Measurements from ENCODE around the gene TMC6.

TMC6 gene

DNA sequence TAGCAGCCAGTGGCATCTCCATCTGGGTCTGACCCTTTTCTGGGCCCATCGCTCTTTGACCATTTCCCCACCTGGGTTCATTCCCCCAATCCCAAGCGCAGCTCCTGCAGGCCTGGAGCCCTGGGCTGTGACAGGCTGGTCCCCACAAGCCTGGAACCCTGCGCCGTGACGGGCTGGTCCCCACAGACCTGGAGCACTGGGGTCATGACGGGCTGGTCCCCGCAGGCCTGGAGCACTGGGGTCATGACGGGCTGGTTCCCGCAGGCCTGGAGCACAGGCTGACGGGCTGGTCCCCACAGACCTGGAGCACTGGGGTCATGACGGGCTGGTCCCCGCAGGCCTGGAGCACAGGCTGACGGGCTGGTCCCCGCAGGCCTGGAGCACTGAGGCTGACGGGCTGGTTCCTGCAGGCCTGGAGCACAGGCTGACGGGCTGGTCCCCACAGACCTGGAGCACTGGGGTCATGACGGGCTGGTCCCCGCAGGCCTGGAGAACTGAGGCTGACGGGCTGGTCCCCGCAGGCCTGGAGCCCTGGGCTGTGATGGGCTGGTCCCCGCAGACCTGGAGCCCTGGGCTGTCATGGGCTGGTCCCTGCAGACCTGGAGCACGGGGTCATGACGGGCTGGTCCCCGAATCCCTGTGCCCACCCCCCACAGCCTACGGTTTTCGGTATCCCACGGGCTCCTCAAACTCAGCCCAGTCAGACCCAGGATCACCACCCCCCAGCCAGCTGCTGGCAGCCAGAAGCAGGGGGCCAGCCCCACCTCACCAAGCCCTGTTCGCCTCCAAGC, 16.6 kb downstream of the TMC6 start:
- no peak for DNase-seq (ENCODE audit: low read depth in 4 of 4, low spot score in 1 of 4)

DNA sequence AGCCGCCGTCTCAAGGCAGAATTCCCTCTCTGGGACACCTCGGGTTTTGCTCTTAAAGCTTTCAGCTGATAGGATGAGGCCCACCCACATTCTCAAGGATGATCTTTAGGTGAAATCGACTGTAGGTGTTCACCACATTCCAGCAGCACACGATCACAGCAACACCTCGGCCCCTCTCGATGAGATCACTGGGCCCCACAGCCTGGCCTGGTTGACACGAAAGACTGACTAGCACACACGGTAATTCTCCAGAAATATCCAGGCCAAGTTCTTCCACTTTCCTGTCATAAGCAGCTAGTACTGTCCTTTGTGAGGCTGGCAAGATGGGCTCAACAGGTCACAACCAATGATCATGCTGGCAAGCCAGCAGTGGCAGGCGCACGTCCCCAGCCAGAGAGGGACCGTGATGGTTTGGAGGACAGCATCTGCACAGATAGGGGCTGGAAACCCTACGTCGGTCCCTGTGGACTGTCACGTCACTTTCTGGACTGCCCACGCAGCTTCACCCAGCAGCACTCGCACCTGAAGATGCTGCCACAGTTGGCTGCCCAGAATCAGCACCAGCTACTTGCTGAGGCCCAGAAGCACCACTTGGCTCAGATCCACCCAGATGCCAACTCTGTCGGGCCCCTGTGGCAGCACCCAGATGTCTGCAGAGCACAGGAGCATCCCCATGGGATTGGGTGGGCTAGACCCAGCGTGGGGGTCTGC, 17.4 kb downstream of the TMC6 start:
- no peak for DNase-seq (ENCODE audit: low read depth in 4 of 4, low spot score in 1 of 4)

DNA sequence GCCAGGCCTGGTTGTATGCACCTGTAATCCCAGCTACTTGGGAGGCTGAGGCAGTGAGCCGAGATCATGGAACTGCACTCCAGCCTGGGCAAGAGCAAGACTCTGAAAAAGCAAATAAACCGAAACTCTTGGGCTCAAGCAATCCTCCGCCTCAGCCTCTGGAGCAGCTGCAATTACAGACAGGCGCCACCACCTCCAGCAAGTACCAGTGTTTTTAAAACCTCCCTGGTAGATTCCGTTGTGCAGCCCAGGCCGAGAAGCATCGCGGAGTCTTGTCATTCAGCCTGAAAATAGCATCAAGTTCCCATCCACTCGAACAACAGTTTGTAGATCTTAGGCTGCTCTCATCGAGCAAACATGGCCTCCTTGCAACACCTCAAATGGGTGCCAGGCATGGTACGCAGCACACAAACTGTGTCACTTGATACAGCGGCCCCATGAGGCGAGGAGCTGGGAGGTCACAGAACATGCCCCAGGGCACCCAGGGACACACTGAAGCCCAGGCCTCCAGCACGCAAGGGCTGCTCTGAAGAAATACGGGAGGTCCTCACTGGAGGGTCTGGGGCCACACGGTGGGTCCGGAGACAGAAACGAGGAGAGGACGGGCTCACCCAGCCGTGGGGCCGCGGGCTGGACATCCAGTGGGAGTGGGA, 18.1 kb downstream of the TMC6 start:
- no peak for DNase-seq (ENCODE audit: low read depth in 4 of 4, low spot score in 1 of 4)

GRCh38 chr17:78109489-78109761, 19.1 kb downstream of the TMC6 start:
- DNase-seq (ENCODE audit: low read depth in 4 of 4, low spot score in 1 of 4), result no peak

DNA sequence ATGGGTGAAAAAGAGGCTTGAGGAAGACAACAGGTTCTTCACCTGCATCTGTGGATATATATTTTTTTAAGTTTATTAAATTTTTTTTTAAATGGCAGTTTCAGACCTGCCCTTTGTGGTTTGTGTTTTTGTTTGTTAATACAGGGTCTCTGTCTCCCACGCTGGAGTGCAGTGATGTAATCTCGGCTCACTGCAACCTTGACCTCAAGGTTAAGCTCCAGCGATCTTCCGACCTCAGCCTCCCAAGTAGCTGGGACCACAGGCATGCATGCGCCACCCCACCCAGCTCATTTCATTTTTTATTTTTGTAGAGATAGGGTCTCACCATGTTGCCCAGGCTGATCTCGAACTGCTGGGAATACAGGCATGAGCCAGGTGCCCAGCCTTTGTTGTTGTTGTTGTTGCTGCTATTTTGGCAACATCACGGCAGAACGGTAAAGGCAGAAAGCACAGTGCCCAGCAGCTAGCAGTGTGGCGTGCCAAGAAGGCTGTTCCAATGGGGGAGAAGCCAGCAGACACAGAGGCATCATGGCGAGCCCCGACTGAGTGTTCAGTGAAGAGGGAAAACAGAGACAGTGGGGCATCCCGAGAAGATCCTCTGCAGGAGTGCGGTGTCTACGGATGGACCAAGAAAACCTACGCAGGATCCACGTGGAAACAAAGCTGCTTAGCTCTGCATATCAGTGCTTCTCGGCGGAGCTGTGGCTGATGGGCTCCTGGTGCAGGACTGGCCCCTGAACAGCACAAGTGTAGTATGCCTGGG, 19.6 kb downstream of the TMC6 start:
- DNase-seq (ENCODE audit: low read depth in 4 of 4, low spot score in 1 of 4), result no peak

DNA sequence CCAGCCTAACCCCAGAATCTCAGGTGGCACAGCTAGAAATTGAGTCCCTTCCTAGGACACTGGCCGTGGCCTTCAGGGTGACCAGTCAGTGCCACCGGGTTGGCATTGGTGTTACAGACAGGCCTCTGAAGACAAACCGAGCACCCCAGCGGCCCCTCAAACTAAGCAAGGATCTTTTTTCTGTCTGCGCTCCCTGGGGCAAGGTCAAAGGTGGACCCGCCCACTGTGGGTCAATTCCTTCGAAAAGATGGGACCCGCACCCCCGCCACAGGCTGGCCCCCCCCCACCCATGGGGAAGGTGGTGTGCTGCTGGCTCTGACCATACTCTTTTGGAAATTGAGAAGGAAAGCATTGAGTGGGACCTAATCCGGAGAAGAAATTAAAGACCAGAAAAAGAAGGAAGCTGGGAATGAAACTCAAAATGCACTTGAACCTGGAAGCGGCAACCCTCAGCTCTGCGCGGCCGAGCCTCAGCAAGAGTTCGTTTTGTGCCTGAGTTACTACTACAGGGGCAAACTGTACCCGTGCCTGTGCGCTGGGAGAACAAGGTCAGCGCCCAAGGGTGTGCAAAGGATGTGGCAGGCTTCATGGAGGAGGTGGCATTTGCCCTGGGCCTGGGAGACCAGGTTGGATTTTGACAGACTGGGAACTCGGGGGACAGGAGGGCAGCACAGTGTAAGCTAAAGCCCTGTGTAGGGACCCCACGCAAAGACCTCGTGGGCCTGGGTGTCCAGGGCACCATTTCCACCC, 20.4 kb downstream of the TMC6 start:
- DNase-seq (ENCODE audit: low read depth in 4 of 4, low spot score in 1 of 4), result no peak

GRCh38 chr17:78107457-78107856, 21.1 kb downstream of the TMC6 start:
- no peak for DNase-seq (ENCODE audit: low read depth in 4 of 4, low spot score in 1 of 4)

DNA sequence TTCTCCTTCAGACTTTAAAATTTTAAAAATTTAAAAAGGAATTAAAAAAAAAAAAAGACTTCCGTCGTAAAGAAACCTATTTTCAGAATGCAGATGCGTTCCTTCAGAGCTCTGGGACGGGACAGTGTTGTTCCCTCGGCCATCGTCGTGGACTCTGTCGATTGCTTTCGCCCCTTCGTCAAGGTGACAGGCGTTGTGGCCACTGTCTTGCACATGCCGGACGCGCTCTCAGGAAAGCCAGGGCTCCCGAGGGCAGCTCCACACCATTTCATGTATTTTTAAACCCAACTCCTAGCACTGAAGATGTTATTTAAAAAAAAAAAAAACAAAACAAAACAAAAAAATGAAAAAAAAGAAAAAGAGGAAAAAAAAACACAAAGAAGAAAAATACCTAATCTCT, 22.3 kb downstream of the TMC6 start:
- no peak for DNase-seq (ENCODE audit: low read depth in 4 of 4, low spot score in 1 of 4)

DNA sequence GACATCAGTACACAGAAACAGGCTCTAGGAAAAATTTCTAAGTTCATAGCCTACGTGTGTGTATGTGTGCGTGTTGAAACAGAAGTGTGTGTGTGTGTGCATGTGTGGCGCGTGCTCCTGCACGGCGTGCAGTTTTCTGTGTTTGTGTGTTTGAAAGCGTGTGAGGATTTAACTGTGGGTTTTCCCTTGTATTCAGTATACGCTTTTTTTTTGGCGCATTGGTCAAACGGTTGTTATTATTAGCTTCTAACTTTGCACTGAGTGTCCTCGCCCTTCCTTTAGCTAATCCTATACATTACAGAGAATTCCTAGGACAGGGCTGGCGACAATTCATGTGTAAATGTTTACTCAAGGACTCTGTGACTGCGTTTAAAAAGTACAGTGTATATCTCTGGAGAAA, 23.0 kb downstream of the TMC6 start:
- DNase-seq (ENCODE audit: low read depth in 4 of 4, low spot score in 1 of 4), result no peak

DNA sequence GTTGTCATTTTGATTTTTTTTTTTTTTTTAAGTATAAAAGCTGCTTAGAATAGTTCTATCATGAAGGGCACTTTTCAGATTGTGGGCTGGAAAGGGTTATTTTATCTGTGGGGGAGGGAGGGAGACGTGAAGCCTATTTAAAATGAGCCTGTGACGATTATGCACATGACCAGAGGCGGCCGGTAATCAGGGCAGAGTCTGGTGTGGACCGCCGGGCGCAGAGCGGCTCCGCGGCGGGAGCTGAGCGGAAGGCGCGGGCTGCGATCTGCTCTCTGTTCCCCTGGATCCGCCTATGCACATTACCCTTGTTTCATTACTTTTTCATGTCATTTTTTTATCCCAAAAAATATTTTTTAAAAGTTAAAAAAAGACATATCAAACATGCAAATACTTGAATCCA, 23.5 kb downstream of the TMC6 start:
- no peak for DNase-seq (ENCODE audit: low read depth in 4 of 4, low spot score in 1 of 4)

- no peak for DNase-seq (ENCODE audit: low read depth in 4 of 4, low spot score in 1 of 4)
These were observed 24.0 kb downstream of the TMC6 start for GRCh38 chr17:78104540-78104941.

DNA sequence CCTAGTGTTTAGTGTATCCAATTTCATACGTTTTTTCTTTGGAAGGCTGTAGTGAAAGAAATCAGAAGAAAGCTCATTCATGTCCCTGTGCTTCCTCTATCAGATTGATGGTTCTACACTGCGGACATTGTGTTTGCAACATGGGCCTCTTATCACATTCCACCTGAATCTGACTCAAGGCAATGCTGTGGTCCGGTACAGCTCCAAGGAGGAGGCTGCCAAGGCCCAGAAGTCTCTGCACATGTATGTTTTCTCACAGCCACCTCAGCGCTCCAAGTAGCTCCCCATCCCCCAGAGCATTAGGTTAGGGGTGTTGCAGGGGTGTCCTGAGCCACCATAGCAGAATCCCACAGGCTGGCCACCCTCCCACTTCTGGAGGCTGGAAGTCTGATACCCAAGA, 25.2 kb downstream of the TMC6 start:
- DNase-seq (ENCODE audit: low read depth in 4 of 4, low spot score in 1 of 4), result no peak

GRCh38 chr17:78101542-78101941, 27.0 kb downstream of the TMC6 start:
- no peak for DNase-seq (ENCODE audit: low read depth in 4 of 4, low spot score in 1 of 4)

GRCh38 chr17:78101112-78101511, 27.4 kb downstream of the TMC6 start:
- DNase-seq (ENCODE audit: low read depth in 4 of 4, low spot score in 1 of 4), result no peak

GRCh38 chr17:78096093-78096492, 32.5 kb downstream of the TMC6 start:
- DNase-seq (ENCODE audit: low read depth in 4 of 4, low spot score in 1 of 4), result no peak

GRCh38 chr17:78095035-78095434, 33.5 kb downstream of the TMC6 start:
- DNase-seq (ENCODE audit: low read depth in 4 of 4, low spot score in 1 of 4), result no peak

DNA sequence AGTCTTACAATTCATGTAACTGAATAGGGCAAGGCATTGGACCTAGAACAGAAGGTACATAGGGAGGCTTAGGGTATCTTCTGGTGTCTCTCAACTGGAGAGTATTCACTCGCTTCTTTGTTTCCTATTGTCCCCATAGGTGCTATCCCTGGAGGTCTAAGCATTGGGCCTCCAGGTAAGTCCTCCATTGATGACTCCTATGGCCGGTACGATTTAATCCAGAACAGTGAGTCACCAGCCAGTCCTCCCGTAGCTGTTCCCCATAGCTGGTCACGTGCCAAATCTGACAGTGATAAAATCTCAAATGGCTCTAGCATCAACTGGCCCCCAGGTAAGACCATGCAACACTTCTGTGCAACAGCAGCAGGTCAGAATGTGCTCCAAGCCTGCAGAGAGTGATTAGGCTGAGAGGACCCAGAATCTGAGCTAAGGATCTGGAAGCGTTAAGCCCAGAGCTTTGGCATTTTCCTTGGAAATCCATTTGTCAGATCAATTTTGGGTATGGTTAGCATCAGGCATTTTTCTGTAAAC, 35.7 kb downstream of the TMC6 start:
- no peak for DNase-seq (ENCODE audit: low read depth in 4 of 4, low spot score in 1 of 4)

- DNase-seq (ENCODE audit: low read depth in 4 of 4, low spot score in 1 of 4), result no peak
These were observed 38.8 kb downstream of the TMC6 start for GRCh38 chr17:78089576-78090281.

GRCh38 chr17:78088529-78088928, 40.0 kb downstream of the TMC6 start:
- no peak for DNase-seq (ENCODE audit: low read depth in 4 of 4, low spot score in 1 of 4)

- no peak for DNase-seq (ENCODE audit: low read depth in 4 of 4, low spot score in 1 of 4)
These were observed 41.8 kb downstream of the TMC6 start for GRCh38 chr17:78086740-78087139.
